Fibroblast of skin of abdomen (primary cell): ENCODE data around the gene DYRK1A.
"Not testable (repeated sequence)": the region's sequence is repeated elsewhere in the genome, so short reads cannot be mapped to it uniquely, and the experiment has no call there.

Source experiments
- DNase-seq: peaks from one replicate; pipeline ENCODE4 v3.0.0-alpha.2; 2013

Gene DYRK1A

GRCh38 chr21:37528150-37528937 is 161.8 kb downstream of the DYRK1A start:
- DNase-seq = no peak

GRCh38 chr21:37529649-37530048 is 163.1 kb downstream of the DYRK1A start:
- no peak for DNase-seq

GRCh38 chr21:37530901-37531351 is 164.4 kb downstream of the DYRK1A start:
- no peak for DNase-seq

GRCh38 chr21:37531431-37531932 is 164.9 kb downstream of the DYRK1A start:
- no peak for DNase-seq

GRCh38 chr21:37532868-37533780 is 166.6 kb downstream of the DYRK1A start:
- DNase-seq = peak; percentile 9

- no peak for DNase-seq
Observed at GRCh38 chr21:37534431-37534830, 167.9 kb downstream of the DYRK1A start.

- no peak for DNase-seq
Observed at GRCh38 chr21:37535130-37535529, 168.6 kb downstream of the DYRK1A start.

- DNase-seq = no peak
Observed at GRCh38 chr21:37535672-37536071, 169.1 kb downstream of the DYRK1A start.

GRCh38 chr21:37536616-37537278 is 170.2 kb downstream of the DYRK1A start:
- DNase-seq = peak; percentile 17

- no peak for DNase-seq
Observed at GRCh38 chr21:37537391-37537996, 170.9 kb downstream of the DYRK1A start.

- DNase-seq = no peak
Observed at GRCh38 chr21:37538971-37539590, 172.5 kb downstream of the DYRK1A start.

- not testable (repeated sequence) for DNase-seq
Observed at GRCh38 chr21:37541128-37541527, 174.6 kb downstream of the DYRK1A start.

GRCh38 chr21:37542512-37542911 is 175.9 kb downstream of the DYRK1A start:
- DNase-seq = no peak

GRCh38 chr21:37546299-37546908 is 179.8 kb downstream of the DYRK1A start:
- DNase-seq = no peak

GRCh38 chr21:37546949-37547614 is 180.5 kb downstream of the DYRK1A start:
- DNase-seq = peak; percentile 85

GRCh38 chr21:37547615-37548200 is 181.1 kb downstream of the DYRK1A start:
- peak; percentile 88 for DNase-seq

- no peak for DNase-seq
Observed at GRCh38 chr21:37548521-37548981, 182.0 kb downstream of the DYRK1A start.

- DNase-seq = not testable (repeated sequence)
Observed at GRCh38 chr21:37549730-37550129, 183.2 kb downstream of the DYRK1A start.

- DNase-seq = no peak
Observed at GRCh38 chr21:37550157-37550556, 183.6 kb downstream of the DYRK1A start.
